Amniotic stem cell (primary cell): ENCODE data around the gene TMEM179.
"Not testable (repeated sequence)": the region's sequence is repeated elsewhere in the genome, so short reads cannot be mapped to it uniquely, and the experiment has no call there.

Experiments used
- DNase-seq: peaks from one replicate; lab custom pipeline; 2025; lab: John Stamatoyannopoulos, UW

Gene TMEM179

DNA sequence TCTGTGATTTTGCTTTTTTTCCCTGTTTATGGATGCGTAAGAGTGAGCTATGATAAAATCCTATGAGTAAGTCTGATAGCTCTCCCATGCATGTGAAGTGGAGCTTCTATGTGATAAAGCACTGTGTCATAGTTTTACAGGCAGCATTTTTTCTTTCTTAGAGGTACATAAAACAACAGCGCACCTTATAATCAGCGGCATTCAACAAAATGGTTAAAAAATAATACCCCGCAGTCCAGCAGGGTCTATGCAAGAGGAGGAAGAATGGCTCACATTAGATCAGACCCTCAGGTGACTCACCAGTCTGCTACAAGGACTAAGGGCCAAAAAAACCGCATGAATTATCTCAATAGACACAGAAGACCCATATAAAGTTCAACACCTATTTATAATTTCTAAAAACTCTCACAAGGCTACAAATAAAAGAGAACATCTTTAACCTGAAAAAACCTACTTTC is 33.0 kb upstream of the TMEM179 start:
- no peak for DNase-seq

DNA sequence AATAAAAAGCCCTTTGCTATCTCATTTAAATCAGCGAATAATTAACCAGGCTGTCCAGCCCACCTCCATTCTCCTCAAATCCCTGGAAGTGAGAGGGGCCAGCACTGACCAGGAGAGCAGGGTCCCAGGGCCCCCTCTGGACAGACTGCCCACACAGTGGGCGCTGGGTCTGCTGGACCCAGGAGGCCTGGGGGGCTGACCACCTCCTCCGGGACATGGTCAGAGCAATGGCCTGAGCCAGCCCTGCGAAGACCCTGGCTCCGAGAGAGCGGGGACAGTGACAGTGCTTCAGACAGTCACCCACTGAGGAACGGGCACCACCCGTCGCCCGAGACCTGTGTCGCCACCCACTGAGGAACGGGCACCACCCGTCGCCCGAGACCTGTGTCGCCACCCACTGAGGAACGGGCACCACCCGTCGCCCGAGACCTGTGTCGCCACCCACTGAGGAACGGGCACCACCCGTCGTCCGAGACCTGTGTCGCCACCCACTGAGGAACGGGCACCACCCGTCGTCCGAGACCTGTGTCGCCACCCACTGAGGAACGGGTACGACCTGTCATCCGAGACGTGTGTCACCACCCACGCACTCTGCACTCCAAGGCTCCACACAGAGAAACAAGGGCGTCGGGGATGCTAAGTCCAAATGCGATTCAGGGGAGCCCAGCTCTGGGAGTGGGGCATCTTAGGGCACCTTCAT is 32.4 kb upstream of the TMEM179 start:
- DNase-seq, result not testable (repeated sequence)

DNA sequence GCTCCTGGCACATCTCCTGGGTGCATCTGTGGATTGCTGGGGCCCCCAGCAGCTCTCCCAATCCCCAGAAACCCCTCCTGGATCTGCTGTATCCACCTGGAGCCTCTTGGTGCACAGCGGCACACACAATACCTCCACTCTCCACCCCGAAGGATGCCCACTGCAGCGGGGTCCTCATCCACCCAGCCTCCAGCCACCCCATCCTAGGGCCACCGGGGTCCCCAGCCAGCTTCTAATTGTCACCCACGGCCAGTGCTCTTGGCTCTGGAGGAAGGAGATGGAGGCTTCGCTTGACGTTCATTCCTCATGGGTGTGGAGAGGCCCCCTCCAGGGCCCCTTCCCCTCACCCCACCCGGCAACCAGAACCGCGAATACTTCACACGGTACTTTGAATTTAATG is 31.6 kb upstream of the TMEM179 start:
- no peak for DNase-seq

DNA sequence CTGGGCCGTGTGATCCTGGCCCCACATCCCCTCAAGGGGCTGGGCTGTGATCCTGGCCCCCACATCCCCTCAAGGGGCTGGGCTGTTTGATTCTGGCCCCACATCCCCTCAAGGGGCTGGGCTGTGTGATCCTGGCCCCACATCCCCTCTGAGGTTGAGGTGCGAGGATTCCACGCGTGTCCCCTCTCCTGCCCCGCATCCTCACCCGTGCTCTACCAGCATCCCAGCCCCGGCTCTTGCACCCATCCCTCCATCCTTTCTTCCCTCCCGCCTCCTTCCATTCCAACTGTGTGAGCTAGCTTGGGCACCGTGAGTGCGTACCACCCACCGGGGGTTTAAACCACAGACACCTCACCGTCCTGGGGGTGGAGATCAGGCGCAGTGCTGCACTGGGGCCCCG is 31.1 kb upstream of the TMEM179 start:
- DNase-seq, result no peak

GRCh38 chr14:104634886-104635570 is 30.5 kb upstream of the TMEM179 start:
- DNase-seq, result no peak

DNA sequence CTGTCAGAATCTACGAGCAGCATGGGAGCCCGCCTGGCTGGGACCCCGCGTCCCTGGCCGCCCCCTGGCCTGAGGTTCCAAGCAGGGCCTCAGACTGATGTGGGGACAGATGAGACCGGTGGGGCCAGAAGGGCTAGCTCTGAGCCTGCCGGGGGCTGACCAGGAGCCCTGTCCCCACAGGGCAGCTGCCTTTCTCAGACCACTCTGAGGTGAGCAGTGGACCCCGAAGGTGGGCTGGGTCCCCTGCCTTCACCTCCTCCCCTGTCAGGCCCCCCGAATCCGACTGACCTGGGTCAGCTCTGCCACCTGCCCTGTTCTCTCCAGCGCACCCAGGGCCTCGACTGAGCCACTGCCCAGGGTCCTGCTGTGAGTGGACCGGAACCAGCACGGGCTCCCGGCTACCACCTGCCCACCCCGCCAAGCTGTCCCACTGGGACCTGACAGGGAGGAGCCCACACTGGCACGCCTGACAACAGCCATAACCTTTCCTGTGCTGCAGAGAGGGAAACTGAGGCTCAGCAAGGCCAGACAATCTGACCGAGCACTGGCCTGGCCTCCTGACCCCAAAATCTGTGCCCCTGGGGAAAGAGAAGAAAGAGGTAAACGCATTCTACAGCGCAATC is 29.7 kb upstream of the TMEM179 start:
- DNase-seq, result no peak

DNA sequence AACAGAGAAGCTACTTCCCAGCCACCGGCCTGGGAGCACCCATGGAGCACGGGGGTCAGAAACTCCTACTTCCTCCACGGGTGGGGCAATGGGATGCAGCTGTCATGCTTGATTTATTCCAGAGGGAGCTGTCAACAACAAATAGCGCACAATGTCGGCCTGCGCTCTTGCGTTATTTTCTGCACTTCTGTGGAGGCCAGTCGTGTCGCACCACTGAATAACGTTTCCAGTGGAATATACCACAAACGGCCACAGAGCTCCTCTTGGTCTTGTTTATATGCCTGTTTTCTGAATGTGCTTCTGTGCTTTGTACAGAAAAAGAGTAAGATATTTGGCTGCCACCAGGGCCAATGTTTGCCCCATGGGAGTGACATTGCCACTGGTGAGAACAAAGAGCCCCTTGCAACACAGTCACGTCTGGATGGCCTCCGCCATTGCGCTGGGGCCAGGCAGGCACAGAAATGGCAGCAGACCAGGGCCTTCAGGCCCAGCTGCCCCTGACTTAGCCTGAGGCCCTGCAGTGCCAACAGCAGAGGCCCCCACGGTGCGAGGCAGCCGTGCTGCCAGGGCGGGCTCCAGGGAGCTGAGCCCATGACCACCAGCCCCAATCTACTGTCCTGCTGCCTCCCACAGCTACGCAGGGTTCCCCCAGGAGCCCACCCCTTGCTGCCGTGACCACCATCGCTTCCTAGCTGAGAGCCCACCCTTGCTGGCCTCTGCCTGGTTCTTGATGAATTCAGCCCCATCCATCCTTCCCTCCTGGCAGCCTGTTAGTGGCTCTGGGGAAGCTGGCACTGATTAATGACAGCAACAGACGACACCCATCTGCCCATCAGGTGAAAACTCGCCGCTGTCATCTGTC is 28.9 kb upstream of the TMEM179 start:
- no peak for DNase-seq

GRCh38 chr14:104632781-104633180 is 28.2 kb upstream of the TMEM179 start:
- DNase-seq, result no peak

DNA sequence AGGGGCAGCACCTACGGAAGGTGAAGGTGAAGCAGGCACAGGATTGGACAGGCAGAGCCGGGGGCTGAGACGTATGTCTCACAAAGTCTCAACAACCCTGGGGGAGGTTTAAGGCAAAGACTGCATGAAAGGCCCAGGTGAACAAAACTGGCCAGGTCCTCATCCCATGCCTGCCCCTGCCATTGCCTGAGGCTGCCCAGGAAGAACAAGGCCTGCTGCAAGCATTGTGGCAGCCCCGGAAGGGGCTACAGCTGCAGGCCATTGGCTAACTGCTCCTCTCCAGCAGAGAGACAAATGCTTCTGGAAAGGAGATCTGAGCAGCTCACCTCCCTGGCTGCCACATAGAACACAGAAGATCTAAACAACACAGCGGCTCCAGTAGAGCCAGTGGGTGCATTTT is 20.4 kb upstream of the TMEM179 start:
- DNase-seq, result no peak

- no peak for DNase-seq
Measured at GRCh38 chr14:104614126-104614812, 9.7 kb upstream of the TMEM179 start.

- DNase-seq, result no peak
Measured at GRCh38 chr14:104611881-104612280, 7.3 kb upstream of the TMEM179 start.

DNA sequence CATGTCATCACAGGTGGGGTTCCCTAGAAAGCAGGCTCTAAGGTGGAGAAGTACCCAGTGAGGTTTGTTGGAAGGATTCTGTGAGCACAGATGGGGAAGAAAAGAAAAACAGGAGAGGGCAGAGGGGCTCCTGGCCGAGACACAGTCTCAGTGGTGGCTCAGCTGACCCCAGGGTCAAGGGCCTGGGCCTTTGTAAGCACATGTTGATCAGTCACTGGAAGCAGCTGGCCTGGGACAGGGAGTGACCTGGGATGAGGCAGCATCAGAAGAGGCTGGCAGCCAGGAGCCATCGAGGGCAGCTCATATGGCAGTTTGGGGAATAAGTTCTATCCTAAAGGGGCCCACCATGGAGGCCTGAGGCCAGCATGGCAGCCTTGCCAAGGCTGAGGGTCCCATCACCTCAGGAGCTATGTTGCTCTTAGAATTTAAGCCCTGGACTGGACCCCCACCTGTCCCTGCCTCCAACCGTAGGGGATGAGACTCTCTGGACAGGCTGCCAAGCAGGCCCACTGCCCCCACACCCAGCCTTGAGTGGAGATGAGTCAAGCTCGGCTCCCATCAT is 6.3 kb upstream of the TMEM179 start:
- no peak for DNase-seq

DNA sequence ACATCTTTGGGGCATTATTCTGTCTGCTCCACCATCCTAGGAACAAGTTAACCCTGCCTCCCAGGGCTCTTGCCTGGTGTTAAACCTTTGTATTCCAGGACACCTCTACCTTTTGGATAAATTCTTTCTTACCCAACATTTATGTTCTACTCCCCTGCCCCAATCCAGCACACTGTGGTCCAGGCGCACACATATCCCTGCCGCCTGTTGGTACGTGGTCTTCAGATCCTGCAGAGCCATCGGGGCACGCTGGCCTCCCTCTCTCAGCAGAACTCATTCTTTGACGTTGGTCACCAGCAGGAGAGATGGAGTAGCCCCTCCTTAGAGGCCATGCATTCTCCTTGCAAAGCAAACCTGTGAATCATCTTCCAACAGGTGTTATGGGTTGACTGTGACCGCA is 5.1 kb upstream of the TMEM179 start:
- DNase-seq, result no peak

- DNase-seq, result no peak
Measured at GRCh38 chr14:104603711-104604401, 716 bp downstream of the TMEM179 start.

- no peak for DNase-seq
Measured at GRCh38 chr14:104602933-104603325, 1.6 kb downstream of the TMEM179 start.

GRCh38 chr14:104602315-104602932 is 2.1 kb downstream of the TMEM179 start:
- no peak for DNase-seq

DNA sequence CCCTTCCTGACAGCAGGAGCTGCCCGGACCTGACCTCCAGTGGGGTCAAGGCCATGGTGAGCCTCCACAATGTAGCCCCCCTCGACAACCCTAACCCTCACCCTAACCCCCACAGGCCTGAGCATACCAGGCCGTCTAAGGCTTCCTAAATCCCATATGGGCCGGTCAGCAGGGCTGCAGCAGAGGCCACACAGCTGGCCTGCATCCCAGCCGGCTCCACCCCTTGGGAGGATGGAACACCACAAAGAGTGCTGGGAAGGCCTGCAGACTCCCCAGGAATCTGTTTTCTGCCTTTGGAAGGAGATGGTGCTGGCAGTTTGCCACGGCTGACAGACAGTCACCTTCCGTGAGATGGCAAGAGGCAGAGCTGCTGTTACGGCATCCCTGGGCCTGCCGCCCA is 2.8 kb downstream of the TMEM179 start:
- DNase-seq, result no peak

DNA sequence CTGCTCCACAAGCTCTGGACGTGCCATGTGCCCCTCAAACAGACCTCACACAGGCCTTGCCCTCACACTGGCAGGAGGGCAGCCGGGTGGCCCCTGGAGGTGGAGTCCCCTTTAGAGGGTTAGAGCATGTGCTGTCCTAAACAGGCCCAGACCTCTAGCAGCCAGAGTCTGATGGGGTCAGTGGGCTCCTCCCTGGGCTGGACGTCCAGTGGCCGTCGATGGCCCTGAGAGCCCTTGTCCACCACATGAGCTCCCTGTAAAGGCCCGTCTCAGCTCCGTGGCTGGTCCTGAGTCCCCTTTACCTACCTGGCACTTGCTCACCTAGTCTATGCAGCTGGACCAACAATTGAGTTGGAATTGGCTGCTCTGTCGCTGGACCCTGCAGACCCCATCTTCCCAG is 3.8 kb downstream of the TMEM179 start:
- no peak for DNase-seq

- DNase-seq, result no peak
Measured at GRCh38 chr14:104600141-104600643, 4.4 kb downstream of the TMEM179 start.

DNA sequence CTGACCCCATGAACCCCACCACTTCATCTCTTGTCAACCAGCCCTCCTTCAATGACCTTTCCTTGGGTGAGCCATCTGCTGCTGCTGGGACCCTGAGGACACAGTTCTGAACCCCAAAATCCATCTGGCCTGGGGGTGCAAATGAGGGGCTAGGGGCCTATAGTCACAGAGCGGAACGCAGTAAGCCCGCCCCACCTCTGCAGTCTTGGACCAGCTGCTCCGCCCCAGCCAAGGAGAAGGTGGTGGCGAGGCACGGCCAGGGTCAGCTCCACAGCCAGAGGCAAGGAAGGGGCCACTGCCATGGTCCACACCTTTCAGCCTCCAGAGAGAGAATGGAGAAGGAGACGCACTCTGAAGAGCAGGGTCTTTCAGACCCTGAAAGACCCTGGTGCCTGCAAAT is 5.1 kb downstream of the TMEM179 start:
- DNase-seq, result no peak
